HG03520 (cell line): ENCODE measurements around the gene RERE.

ENCODE experiments used
- ATAC-seq: cut with Tn5 transposase; IDR thresholded peaks from one replicate; pipeline ENCODE4 v1.9.1; 2021; ENCODE audit warnings: mild to moderate bottlenecking, moderate library complexity; ENCODE audit not compliant: unreplicated experiment

Gene RERE

GRCh38 chr1:8560035-8560434 lies 257.4 kb downstream of the RERE start:
- ATAC-seq: no peak

GRCh38 chr1:8555582-8555981 lies 261.9 kb downstream of the RERE start:
- no peak for ATAC-seq

- ATAC-seq: no peak
Measured at GRCh38 chr1:8554956-8555534, 262.4 kb downstream of the RERE start.

- ATAC-seq: no peak
Measured at GRCh38 chr1:8552820-8553397, 264.5 kb downstream of the RERE start.

GRCh38 chr1:8551613-8552489 lies 265.6 kb downstream of the RERE start:
- ATAC-seq: no peak

GRCh38 chr1:8551057-8551456 lies 266.4 kb downstream of the RERE start:
- ATAC-seq: no peak

GRCh38 chr1:8547791-8548190 lies 269.6 kb downstream of the RERE start:
- no peak for ATAC-seq

- no peak for ATAC-seq
Measured at GRCh38 chr1:8545078-8545477, 272.4 kb downstream of the RERE start.

- ATAC-seq: no peak
Measured at GRCh38 chr1:8544644-8545043, 272.8 kb downstream of the RERE start.

GRCh38 chr1:8543965-8544364 lies 273.5 kb downstream of the RERE start:
- no peak for ATAC-seq

GRCh38 chr1:8541961-8542521 lies 275.4 kb downstream of the RERE start:
- no peak for ATAC-seq

- no peak for ATAC-seq
Measured at GRCh38 chr1:8540971-8541370, 276.5 kb downstream of the RERE start.

- ATAC-seq: no peak
Measured at GRCh38 chr1:8540261-8540941, 277.0 kb downstream of the RERE start.

- ATAC-seq: no peak
Measured at GRCh38 chr1:8539683-8540082, 277.8 kb downstream of the RERE start.

- no peak for ATAC-seq
Measured at GRCh38 chr1:8538502-8538901, 278.9 kb downstream of the RERE start.

GRCh38 chr1:8537991-8538390 lies 279.4 kb downstream of the RERE start:
- ATAC-seq: no peak

- ATAC-seq: no peak
Measured at GRCh38 chr1:8536515-8536914, 280.9 kb downstream of the RERE start.

- no peak for ATAC-seq
Measured at GRCh38 chr1:8533907-8534306, 283.5 kb downstream of the RERE start.

- peak; percentile 51 for ATAC-seq
Measured at GRCh38 chr1:8533124-8533523, 284.3 kb downstream of the RERE start.

GRCh38 chr1:8529901-8530300 lies 287.5 kb downstream of the RERE start:
- ATAC-seq: no peak

- no peak for ATAC-seq
Measured at GRCh38 chr1:8527941-8528340, 289.5 kb downstream of the RERE start.
